B cell (primary cell): ENCODE measurements around the gene MAPKAPK3.

ENCODE experiments used
- EZH2 ChIP-seq: IDR thresholded peaks from 2 replicates; pipeline ENCODE4 v1.6.1; 2012; ENCODE audit warnings: borderline replicate concordance, low read depth, mild to moderate bottlenecking, moderate library complexity, low read length; ENCODE audit not compliant: insufficient read depth, poor library complexity, severe bottlenecking
- TF ChIP-seq, protein P1 (sequence below): fragments of 200-600 bp; IDR thresholded peaks from one replicate; pipeline ENCODE4 v1.8.0; 2022; ENCODE audit warnings: antibody characterized with exemption, mild to moderate bottlenecking

DNA sequence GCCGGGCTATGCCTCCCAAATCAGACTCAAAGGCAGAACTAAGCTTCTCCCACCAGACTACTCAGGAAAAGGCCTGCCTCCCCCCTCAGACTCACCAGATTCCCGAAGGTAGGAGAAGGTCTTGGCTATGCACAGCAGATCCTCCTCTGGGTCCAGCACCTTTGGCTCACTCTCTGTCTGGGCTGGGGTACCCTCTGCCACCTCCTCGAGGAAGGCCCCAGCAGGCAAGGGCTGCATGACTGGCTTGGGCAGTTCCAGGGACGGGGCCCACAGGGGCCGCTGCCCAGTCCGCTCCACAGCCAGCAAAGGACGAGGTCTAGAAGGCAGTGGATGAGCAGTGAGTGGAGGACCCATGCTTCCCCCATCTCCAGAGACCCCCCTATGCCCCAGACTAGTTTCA lies 8.7 kb upstream of the MAPKAPK3 start:
- TF ChIP-seq, protein P1, sequence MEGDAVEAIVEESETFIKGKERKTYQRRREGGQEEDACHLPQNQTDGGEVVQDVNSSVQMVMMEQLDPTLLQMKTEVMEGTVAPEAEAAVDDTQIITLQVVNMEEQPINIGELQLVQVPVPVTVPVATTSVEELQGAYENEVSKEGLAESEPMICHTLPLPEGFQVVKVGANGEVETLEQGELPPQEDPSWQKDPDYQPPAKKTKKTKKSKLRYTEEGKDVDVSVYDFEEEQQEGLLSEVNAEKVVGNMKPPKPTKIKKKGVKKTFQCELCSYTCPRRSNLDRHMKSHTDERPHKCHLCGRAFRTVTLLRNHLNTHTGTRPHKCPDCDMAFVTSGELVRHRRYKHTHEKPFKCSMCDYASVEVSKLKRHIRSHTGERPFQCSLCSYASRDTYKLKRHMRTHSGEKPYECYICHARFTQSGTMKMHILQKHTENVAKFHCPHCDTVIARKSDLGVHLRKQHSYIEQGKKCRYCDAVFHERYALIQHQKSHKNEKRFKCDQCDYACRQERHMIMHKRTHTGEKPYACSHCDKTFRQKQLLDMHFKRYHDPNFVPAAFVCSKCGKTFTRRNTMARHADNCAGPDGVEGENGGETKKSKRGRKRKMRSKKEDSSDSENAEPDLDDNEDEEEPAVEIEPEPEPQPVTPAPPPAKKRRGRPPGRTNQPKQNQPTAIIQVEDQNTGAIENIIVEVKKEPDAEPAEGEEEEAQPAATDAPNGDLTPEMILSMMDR = no peak
- no peak for TF ChIP-seq EZH2
